NB4 (cell line): Measurements from ENCODE around the gene CDH11.

Experiments
- MAX ChIP-seq: IDR thresholded peaks from 2 replicates; pipeline ENCODE4 v1.6.1; 2011; ENCODE audit warnings: low read depth, low read length
- MYC ChIP-seq: IDR thresholded peaks from 2 replicates; pipeline ENCODE4 v1.6.1; 2011; ENCODE audit warnings: low read depth, low read length
- POLR2A ChIP-seq: IDR thresholded peaks from 2 replicates; pipeline ENCODE4 v1.6.1; 2011; ENCODE audit warnings: mild to moderate bottlenecking; ENCODE audit not compliant: insufficient read length; ENCODE audit errors: extremely low read depth
- TF ChIP-seq, protein P1 (sequence below): IDR thresholded peaks from one replicate; pipeline ENCODE4 v1.5.1; 2012; ENCODE audit warnings: low read depth, low read length

DNA sequence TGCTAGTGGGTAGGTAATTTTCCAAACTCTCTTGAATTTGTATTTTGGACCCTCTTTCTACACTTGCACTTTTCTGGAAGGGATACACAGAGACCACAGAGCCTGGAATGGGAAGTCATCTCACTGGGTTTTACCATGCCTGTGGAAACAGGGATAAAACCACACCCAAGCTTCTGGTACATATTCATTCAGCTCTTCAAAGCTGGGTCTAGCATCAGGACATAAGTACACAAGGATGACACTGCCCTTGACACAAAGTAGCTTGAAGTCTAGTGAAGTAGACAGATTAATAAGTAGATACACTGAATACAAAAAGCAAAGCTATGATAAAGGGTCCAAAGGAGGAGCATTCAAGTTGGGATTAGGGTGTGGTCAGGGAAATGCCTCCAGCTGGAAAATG is 118.2 kb downstream of the CDH11 start:
- no peak for TF ChIP-seq POLR2A
- TF ChIP-seq, protein P1, sequence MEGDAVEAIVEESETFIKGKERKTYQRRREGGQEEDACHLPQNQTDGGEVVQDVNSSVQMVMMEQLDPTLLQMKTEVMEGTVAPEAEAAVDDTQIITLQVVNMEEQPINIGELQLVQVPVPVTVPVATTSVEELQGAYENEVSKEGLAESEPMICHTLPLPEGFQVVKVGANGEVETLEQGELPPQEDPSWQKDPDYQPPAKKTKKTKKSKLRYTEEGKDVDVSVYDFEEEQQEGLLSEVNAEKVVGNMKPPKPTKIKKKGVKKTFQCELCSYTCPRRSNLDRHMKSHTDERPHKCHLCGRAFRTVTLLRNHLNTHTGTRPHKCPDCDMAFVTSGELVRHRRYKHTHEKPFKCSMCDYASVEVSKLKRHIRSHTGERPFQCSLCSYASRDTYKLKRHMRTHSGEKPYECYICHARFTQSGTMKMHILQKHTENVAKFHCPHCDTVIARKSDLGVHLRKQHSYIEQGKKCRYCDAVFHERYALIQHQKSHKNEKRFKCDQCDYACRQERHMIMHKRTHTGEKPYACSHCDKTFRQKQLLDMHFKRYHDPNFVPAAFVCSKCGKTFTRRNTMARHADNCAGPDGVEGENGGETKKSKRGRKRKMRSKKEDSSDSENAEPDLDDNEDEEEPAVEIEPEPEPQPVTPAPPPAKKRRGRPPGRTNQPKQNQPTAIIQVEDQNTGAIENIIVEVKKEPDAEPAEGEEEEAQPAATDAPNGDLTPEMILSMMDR = no peak
- no peak for TF ChIP-seq MYC
- TF ChIP-seq MAX = no peak
